Measurements from ENCODE around the gene GLOD5.

- TF ChIP-seq CTCF (conservative IDR thresholded peaks at IDR 0.05; ENCODE audit: low read length) = no peak
- TF ChIP-seq EZH2phosphoT487 (IDR thresholded peaks at IDR 0.05; ENCODE audit: borderline replicate concordance, low read depth, low read length) = no peak
These were observed 36.8 kb downstream of the GLOD5 start for GRCh38 chrX:48798318-48798717.

Measured in OCI-LY7 (cell line).